Nephron progenitor cell (in vitro differentiated cells): ENCODE measurements around the gene ZBTB7A.

ENCODE experiments used
- DNase-seq: peaks from one replicate; pipeline ENCODE4 v3.0.0; 2021
- H3K27ac Mint-ChIP-seq: 2 replicates; pipeline ENCODE4 v1.8.0; 2021; ENCODE audit warnings: mild to moderate bottlenecking, moderate library complexity, mixed read lengths
- H3K27me3 Mint-ChIP-seq: 2 replicates; pipeline ENCODE4 v1.8.0; 2021; ENCODE audit warnings: mild to moderate bottlenecking, low read depth, mixed read lengths; ENCODE audit not compliant: poor library complexity
- H3K36me3 Mint-ChIP-seq: 2 replicates; pipeline ENCODE4 v1.8.0; 2021; ENCODE audit warnings: low read depth, mixed read lengths
- H3K4me1 Mint-ChIP-seq: 2 replicates; pipeline ENCODE4 v1.8.0; 2021; ENCODE audit warnings: mixed read lengths
- H3K4me3 Mint-ChIP-seq: 2 replicates; pipeline ENCODE4 v1.8.0; 2021; ENCODE audit warnings: mild to moderate bottlenecking, moderate library complexity, mixed read lengths
- H3K9me3 Mint-ChIP-seq: 2 replicates; pipeline ENCODE4 v1.8.0; 2021; ENCODE audit warnings: mild to moderate bottlenecking, moderate library complexity, mixed read lengths
- CTCF ChIP-seq: fragments of 200-600 bp; sonication (generic); IDR thresholded peaks from 2 replicates; pipeline ENCODE4 v1.5.0; 2021; ENCODE audit warnings: antibody characterized with exemption

Gene ZBTB7A

GRCh38 chr19:4067396-4068046 lies 822 bp upstream of the ZBTB7A start:
- peaks cover 37% of the 10 kb centered on the region for H3K27me3 Mint-ChIP-seq
- no peak for TF ChIP-seq CTCF
- no peaks in the 10 kb centered on the region for H3K9me3 Mint-ChIP-seq
- H3K4me3 Mint-ChIP-seq: peak overlapping the region; percentile 81
- peak; percentile 47 for DNase-seq
- H3K4me1 Mint-ChIP-seq: peaks cover 16% of the 10 kb centered on the region
- no peak overlapping the region for H3K27ac Mint-ChIP-seq
- no peaks in the 10 kb centered on the region for H3K36me3 Mint-ChIP-seq

- DNase-seq: peak; percentile 51
- peak overlapping the region; percentile 70 for H3K4me3 Mint-ChIP-seq
- TF ChIP-seq CTCF: no peak
- no peaks in the 10 kb centered on the region for H3K9me3 Mint-ChIP-seq
- peaks cover 19% of the 10 kb centered on the region for H3K4me1 Mint-ChIP-seq
- H3K36me3 Mint-ChIP-seq: no peaks in the 10 kb centered on the region
- peaks cover 33% of the 10 kb centered on the region for H3K27me3 Mint-ChIP-seq
- H3K27ac Mint-ChIP-seq: no peak overlapping the region
Observed at GRCh38 chr19:4066176-4066606, 508 bp downstream of the ZBTB7A start.

GRCh38 chr19:4065430-4066175 lies 1.1 kb downstream of the ZBTB7A start:
- H3K9me3 Mint-ChIP-seq: no peaks in the 10 kb centered on the region
- H3K4me1 Mint-ChIP-seq: peaks cover 19% of the 10 kb centered on the region
- H3K4me3 Mint-ChIP-seq: peak overlapping the region; percentile 70
- TF ChIP-seq CTCF: no peak
- H3K27ac Mint-ChIP-seq: no peak overlapping the region
- DNase-seq: peak; percentile 97
- no peaks in the 10 kb centered on the region for H3K36me3 Mint-ChIP-seq
- peaks cover 28% of the 10 kb centered on the region for H3K27me3 Mint-ChIP-seq

- DNase-seq: peak; percentile 58
- peaks cover 19% of the 10 kb centered on the region for H3K4me1 Mint-ChIP-seq
- no peaks in the 10 kb centered on the region for H3K9me3 Mint-ChIP-seq
- peak overlapping the region; percentile 85 for H3K4me3 Mint-ChIP-seq
- no peak overlapping the region for H3K27ac Mint-ChIP-seq
- H3K36me3 Mint-ChIP-seq: no peaks in the 10 kb centered on the region
- no peak for TF ChIP-seq CTCF
- H3K27me3 Mint-ChIP-seq: peaks cover 21% of the 10 kb centered on the region
Observed at GRCh38 chr19:4064496-4065260, 2.0 kb downstream of the ZBTB7A start.

GRCh38 chr19:4064149-4064495 lies 2.6 kb downstream of the ZBTB7A start:
- no peaks in the 10 kb centered on the region for H3K9me3 Mint-ChIP-seq
- H3K4me1 Mint-ChIP-seq: peaks cover 19% of the 10 kb centered on the region
- no peak for TF ChIP-seq CTCF
- peak overlapping the region; percentile 85 for H3K4me3 Mint-ChIP-seq
- no peak overlapping the region for H3K27ac Mint-ChIP-seq
- DNase-seq: peak; percentile 37
- H3K36me3 Mint-ChIP-seq: no peaks in the 10 kb centered on the region
- H3K27me3 Mint-ChIP-seq: peaks cover 15% of the 10 kb centered on the region
